Measurements from ENCODE around the gene DAND5.

Gene DAND5

DNA sequence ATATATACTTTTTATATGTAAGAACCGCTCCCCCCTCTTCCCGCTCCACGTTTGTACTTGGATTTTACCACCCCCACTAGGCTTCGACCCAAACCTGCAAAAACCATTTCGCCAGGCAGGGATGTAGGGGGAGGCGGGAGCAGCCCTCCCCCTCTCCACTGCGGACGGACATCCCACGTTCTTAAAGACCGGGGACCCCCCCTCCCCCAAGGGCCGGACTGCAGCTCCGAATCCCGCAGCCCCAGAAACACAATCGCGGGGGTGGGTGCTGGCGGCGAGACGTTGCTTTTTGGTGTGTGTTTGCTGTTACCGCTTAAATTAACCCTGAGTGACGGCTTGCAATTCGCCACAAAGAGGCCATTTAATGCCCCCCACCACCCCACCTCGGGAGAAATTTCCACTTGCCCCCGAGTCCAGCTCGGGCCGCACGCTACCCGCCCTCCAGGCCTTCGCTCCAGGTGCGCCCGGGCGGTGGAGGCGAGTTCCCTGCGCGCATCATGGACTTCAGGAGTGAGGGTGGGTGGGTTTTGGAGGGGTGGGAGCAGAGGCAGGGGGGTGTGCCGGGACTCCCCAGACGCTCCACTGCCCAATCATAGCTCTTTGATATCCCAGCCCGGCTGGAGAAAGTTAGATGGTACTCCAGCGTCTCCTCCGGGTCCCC is 41.7 kb downstream of the DAND5 start:
- DNase-seq, result no peak

DNA sequence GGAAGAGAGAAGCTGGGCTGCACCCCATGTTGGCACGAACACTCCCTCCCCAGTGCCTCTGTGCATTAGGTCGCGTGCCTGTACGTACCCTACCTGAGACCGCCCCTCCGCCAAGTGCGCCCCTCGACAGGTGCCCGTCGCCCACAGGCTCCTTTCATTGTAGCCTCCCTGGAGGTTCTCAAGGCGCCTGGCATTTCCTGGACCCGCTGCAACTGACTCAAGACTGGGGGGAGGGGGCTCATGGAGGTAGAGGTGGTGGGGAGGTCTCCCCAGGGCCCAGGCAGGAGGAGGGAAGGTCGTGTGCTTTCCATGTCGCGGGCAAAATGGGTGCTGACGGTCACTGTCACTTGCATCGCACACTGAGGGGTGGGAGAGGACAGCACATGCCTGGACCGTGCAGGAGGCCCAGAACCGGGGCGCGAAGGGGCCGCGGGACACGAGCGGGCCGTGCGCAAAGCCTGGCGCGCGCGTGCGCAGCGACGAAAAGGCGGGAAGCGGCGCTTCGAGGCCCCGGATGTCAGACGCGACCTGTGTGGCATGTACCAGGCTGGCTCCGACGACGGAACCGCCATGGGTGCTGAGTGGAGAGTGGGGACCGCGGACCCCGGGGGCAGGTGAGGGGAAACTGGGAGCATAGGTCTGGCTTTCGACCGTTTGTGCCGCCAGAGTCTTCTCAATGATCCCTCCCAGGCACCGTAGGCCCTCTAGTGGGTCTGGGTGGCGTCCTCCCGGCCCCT is 42.4 kb downstream of the DAND5 start:
- no peak for DNase-seq

- no peak for DNase-seq
Observed at GRCh38 chr19:13012390-13012689, 43.0 kb downstream of the DAND5 start.

DNA sequence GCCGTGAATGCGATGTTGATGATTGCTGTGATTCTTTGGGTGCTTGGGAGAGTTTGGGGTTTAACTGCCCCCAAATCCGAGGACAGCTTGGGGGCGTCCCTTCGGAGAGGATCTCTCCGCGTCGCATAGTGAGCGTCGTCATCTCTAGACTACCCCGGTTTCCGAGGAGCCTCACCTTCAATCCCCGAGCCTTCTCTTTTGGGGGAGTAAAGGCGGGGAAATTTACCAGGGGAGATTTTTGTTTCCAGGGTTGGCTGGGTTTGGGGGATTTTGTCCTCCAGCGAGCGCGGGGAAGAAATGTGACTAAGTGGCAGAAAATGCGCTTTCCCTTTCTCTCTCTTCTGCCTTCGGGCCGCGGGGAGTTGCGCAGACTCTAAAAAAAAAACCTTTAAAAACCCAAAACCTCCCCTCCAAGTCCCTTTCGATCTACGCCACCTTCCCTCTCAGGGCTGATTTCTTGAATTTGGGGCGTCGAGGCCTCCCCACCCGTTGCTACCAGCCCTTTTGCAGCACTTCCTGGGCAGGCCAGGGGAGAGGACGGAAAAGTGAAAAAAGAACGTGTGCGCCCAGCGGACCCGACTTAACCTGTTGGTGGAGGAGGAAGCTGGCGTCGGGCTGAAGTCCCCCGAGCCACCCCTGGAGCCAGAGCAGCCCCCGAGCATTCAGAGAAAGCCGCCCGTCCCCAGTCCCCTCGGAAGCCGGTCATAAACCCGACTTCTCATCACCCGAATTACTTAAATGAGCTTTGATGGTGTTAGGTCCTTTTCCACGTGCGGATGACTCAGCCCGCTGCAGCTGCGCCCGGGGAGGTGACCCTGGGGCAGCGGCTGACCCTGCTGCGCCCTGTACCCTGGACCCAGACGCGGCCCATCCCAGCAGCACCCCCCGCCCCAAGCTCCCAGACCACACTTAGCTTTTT is 43.6 kb downstream of the DAND5 start:
- DNase-seq, result peak in 1 of 5 experiments; percentile 44

DNA sequence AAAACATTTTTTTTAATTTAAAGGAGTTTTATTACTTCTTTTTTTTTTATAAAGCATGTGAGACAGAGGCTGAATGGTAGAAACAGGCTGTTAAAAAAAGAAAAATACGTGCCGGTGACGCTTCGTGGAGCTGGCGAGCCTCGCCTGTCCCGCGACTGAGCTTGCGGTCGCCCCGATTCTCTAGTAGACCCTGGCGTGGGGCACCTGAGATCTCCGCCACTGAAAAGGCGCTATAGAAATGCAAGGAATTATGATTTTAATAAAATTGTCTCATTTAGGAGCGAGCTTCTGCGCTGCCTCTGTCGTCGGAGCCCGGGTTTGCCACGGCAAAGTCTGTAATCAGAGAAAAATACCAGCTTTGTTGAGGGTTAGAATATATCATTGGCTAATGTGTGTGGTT is 44.3 kb downstream of the DAND5 start:
- DNase-seq, result no peak

DNA sequence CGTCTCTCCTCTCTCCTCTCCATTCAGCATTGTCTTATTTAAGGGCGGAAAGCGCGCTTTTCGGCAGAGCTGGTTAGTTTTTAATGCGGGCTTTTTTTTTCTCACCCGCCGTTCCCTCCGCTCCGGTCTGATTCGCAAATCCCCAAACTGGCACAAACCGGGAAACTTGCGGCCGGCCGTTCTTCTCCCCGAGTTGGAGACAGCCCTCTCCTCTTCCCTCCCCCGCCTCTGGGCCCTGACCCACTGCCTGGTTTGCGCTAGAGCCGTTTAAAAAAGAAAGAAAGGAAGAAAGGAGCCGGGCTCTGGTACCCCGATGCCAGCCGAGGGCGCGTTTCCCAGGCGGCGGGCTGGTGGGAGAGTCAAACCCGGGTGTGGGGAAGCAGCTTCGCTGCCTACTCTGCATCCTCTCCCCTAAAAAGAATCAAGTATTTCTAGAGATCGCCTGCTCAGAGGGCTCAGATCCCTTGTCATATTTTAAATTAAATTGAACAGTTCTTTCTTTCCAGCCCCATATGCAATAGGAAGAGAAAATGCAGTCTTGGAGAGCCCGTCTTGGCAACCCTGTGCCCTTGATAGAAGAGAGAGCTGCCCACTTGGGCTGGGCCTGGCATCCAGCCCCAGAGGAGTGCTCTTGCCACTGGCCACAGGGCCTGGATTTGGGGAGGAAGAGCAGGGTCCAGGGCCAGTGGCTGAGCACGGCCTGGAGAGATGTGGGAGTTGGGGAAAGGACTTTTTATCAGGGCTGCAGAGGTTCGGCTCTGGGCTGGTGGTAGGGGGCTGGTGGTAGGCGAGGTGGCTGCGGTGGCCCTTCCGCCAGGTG is 44.9 kb downstream of the DAND5 start:
- DNase-seq, result no peak

DNA sequence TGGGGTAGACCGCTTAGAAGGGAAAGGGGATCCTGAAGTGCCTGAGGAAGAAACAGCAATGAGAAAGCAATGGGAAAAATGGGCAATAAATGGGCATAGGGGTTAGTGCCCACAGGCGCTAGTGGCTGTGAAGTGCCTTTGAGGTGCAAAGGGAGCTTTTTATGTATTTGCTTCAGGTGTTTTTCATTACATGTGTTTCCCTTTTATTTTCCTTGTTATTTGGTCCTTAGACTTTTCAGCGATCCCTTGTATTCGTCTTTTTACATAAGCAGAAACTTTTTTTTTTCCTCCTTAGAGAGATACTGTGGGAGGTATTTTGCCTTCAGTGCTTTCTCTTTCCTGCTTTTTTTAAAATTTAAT is 45.5 kb downstream of the DAND5 start:
- DNase-seq, result no peak

DNA sequence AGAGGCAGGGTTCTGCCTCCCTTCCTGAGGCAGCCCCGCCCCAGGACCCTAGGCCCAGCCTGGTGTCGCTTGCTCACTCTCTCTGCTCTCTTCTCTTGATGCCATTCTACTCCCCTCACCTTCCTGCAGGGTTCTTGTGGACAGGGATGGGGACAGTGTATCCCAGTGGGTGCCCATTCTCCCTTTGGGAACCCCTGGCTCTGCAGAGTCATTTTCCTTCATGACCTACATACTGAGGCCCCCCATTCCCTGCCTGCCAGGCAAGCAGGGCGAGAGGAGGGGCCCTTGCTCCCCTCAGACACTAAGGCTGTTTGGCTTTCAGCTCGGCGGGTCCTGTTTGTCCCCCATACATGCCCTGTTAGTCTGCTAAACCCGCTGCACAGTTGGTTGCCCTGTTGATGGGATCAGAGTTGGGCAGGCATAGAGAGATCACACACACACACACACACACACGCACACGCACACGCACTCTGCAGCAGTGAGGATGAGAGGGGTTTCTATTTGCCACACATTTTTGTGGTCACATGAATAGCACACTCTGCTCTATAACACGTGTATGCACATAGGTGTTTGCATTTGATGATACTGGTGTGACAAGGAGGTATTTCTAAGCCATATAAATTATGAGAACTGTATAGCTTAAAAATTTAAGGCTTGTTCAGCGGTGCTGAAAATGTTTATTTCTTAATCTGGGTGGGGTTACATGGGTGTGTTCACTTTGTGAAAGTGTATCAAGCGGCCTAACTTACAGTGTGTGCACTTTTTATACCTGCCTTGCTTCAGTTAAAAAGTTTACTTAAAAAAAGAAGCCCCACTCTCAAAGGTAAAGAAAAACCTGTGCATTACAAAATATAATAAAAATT is 46.2 kb downstream of the DAND5 start:
- DNase-seq, result no peak

- DNase-seq, result no peak
Observed at GRCh38 chr19:13016245-13016627, 46.9 kb downstream of the DAND5 start.

GRCh38 chr19:13016628-13017305 is 47.4 kb downstream of the DAND5 start:
- DNase-seq, result no peak

DNA sequence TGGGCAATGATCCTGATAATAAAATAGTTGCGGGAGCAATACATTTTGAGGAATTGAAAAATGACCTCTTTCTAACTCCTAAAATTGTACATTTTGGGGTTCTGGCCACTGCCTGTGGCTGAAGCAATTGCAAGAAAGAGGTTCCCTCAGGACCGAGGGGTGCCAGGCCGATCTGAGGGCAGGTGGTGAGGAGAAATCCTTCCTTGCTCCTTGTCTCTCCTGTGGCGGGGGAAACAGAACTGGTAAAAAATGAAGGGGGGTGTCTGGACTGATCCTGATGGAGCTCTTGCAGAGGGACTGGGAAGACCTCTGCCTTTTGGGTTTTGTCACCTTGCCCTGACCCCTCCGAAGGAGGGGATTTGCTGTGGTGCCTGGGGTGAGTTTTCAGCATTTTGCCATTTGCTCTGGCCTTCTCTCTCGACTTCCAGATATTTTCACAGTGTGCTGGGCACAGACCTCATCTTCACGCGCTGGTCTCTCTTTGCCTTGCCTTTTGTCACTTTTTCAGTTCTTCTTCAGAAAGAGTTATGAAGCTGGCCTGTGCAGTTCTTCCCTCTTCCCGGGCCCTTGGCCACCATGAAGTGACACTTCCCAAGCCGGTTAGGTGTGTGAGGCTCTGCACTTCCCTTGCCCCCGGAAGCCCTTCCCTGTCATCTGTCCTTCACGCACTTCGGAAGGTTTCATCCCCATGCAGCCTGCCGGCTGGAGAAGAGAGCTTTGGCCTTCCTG is 48.1 kb downstream of the DAND5 start:
- DNase-seq, result no peak

GRCh38 chr19:13018035-13018914 is 48.9 kb downstream of the DAND5 start:
- DNase-seq, result no peak

DNA sequence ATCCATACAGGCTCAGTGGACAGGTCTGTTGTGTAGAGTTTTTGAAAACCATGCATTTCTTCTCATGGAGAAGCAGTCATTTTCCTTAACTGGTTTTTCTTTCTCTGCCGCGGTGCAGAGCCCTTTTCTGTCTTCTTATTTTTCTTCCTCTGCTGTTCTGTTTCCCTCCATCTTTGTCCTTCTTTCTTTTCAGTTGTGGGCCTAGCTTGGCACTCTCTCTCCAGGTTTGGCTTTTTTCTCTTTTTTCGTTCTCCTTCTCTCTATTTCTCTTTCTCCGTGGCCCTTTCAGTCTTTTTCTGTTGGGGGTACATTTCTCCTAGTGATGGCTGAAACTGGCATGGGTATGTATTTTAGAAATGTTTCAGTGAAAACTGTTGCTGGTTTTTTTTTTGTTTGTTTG is 50.0 kb downstream of the DAND5 start:
- no peak for DNase-seq

- no peak for DNase-seq
Observed at GRCh38 chr19:13020002-13020414, 50.6 kb downstream of the DAND5 start.

DNA sequence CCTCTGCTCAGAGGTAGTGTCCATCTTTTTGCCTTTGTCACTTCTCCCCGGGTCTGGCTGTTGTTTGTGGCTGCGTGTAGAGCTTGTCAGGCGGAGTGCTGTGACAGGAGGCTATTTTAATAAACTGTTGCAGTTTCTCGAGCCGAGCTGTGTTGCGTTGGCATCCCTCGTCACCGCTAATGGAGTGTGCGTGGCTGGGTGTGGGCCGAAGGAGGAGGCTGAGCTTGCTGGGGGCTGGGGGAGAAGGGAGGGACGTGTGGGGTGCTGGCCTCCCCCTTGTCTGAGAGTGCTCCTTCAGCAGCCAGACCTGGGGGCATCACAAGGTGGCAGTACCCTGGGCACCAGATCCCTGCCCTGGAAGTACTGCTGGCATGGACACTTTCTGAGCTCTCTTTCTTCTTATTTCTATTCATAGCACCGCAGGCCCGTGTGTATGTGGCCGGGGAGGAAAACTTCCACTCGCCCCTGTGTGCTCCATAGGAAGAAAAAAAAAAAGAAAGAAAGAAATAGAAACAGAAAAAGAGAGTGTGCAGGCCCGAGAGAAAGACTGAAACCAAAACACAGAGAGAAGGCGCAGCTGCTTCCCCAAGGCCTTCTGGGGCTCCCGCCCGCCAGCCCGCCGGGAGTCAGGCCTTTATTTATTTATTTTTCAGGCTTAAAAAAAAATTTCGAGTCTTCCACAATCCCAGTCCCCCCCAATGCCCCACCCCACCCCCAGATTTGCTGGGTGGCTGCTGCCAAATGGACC is 52.9 kb downstream of the DAND5 start:
- no peak for DNase-seq

DNA sequence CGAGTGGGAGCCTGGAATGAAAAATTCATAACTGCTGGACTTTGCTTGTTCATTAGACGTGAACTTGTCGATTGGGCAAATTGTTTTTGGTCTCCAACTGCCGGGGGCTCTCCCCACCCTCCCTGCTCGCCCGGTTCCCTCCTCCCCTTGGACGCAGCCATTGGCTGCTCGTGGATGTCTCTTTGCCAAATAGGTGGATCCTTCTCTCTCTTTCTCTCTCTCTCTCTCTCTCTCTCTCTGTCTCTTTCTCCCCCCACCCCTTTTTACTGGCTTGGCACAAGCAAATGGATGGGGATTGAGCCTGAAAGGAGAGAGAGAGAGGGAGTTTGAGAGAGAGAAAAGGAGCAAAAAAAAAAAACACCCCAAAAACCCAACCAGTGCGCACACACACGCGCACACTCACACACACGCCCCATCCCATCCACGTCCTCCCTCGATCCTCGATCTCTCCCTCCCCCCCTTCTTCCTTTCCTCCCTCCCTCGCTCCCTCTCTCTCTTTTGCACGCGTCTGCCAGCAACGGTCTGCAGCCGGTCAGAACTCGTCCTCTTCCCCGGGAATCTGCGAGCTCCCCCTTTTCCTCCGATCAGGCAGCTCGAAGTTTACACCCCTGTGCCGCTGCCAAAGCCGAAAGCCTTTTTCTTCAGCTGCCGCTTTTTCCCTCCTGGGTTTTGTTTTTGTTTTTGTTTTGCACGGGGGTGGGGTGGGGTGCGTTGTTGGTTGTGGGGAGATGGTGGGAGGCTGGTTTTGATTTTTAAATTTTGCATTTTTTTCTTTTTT is 53.7 kb downstream of the DAND5 start:
- no peak for DNase-seq

- no peak for DNase-seq
Observed at GRCh38 chr19:13023656-13024055, 54.3 kb downstream of the DAND5 start.

All from T-helper 2 cell (primary cell).